ENCODE results near the gene C1QTNF12. TPM values are rescaled to one million over a fixed set of nuclear protein-coding genes. Genes with fewer than 3 reads are reported as not detected.

The C1QTNF12 gene
- polyA plus RNA-seq, 3 donors from 2014 or later: not detected

DNA sequence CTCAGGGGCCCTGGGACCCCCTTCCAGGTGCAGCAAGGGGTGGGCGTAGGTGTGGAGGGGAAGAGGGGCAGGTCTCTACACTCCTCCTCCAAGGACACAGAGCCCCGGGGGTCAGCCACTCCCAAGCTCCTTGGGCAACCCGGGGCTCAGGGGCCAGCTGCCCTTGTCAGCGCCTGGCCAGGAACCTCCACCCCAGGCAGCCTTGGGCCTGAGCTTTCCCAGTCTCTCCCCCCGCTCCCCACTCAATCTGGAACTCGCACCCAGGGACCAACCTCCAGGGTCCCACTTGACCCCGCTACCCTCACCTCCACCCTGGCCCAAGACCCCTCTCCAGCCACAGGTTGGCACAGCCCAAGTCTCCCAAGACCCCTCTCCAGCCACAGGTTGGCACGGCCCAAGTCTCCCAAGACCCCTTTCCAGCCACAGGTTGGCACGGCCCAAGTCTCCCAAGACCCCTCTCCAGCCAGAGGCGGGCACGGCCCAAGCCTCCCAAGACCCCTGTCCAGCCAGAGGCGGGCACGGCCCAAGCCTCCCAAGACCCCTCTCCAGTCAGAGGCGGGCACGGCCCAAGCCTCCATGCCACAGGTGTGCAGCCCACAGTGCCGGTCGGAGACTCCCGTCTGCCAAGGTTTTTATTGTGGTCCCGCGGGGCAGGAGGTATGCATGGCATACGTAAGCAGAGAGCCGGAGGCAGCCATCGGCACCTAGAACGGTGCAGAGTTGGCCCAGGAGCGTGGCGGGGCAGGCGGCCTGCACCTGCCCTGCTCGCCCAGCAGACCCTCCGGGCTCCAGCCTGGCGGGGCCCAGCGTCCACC is 35.6 kb downstream of the C1QTNF12 start:
- no peak for DNase-seq
- no peaks in the 10 kb centered on the region for H3K9me3 Mint-ChIP-seq
- H3K4me1 Mint-ChIP-seq: peaks cover 37 to 57% of the 10 kb centered on the region in 2 donors
- H3K27ac Mint-ChIP-seq: peak overlapping the region in 5 of 6 donors; percentile 64 to 95 (median 81)
- H3K4me3 Mint-ChIP-seq: peak overlapping the region; percentile 23 to 61 (median 48)
- H3K36me3 Mint-ChIP-seq: no peaks in the 10 kb centered on the region
- H3K27me3 Mint-ChIP-seq (ENCODE audit: low read depth in 3 of 3): peaks cover 17 to 42% (median 29%) of the 10 kb centered on the region in 3 donors

DNA sequence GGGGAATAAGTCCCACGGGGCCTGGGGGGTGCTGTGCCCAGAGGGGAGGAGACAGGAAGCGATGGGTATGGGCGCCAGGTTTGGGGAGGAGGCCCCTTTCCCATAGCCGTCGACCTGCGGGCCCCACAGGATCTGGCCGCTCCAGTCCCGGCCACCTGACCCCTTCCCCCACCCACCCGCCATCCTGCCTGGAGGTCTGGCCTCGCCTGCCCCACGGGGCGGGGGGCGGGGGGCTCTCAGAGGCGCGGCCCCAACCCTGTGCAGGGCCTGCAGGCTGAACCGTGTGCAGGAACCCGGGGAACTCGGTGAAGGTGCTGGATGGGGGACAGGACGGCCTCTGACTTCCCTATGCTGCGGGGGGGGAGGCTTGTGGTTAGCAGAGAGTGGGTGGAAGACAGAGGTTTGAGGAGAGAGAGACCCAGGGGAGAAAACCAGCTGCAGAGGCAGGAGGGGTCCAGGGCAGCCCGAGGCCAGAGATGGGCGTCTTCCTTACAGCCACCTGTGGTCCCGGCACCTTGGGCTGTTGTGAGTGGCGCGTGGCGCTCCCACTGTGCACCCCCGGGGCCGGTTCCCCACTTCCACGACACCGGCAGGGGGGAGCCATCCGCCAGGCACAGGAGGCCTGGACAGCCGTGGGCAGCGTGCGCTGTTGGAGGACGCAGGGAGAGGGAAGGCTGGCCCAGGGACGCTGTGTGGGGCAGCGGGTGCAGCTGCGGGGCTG is 37.6 kb downstream of the C1QTNF12 start:
- Mint-ChIP-seq H3K4me1 (peaks cover 21 to 43% of the 10 kb centered on the region in 2 donors), H3K27ac (peak overlapping the region; percentile 93 to 97 (median 95)), H3K9me3 (no peaks in the 10 kb centered on the region), H3K27me3 (ENCODE audit: low read depth in 3 of 3) (peaks cover 14 to 34% (median 27%) of the 10 kb centered on the region in 3 donors), H3K36me3 (no peaks in the 10 kb centered on the region), H3K4me3 (peak overlapping the region; percentile 81 to 96 (median 87))
- peak; percentile 70 to 82 (median 71) for DNase-seq

DNA sequence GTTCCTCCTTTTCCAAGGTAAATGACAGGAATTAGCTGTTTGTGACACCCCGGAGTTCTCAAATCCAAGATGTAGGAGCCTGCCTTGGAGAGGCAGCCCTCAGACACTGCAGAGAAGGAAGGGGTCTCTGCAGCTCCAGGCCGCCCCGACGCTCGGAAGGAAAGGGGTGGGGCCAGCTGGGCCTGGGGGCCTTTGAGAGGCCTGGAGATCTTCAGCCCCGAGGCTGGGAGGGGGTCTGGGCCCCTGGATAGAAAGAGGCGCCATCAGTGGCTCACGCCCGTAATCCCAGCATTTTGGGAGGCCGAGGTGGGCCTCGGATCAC is 39.0 kb downstream of the C1QTNF12 start:
- DNase-seq: no peak
- H3K4me1 Mint-ChIP-seq: peaks cover 21 to 42% of the 10 kb centered on the region in 2 donors
- peaks cover 6 to 22% (median 17%) of the 10 kb centered on the region in 3 donors for H3K27me3 Mint-ChIP-seq (ENCODE audit: low read depth in 3 of 3)
- H3K4me3 Mint-ChIP-seq: peak overlapping the region; percentile 13 to 90 (median 85)
- H3K27ac Mint-ChIP-seq: peak overlapping the region; percentile 93 to 97 (median 95)
- H3K36me3 Mint-ChIP-seq: no peaks in the 10 kb centered on the region
- no peaks in the 10 kb centered on the region for H3K9me3 Mint-ChIP-seq

DNA sequence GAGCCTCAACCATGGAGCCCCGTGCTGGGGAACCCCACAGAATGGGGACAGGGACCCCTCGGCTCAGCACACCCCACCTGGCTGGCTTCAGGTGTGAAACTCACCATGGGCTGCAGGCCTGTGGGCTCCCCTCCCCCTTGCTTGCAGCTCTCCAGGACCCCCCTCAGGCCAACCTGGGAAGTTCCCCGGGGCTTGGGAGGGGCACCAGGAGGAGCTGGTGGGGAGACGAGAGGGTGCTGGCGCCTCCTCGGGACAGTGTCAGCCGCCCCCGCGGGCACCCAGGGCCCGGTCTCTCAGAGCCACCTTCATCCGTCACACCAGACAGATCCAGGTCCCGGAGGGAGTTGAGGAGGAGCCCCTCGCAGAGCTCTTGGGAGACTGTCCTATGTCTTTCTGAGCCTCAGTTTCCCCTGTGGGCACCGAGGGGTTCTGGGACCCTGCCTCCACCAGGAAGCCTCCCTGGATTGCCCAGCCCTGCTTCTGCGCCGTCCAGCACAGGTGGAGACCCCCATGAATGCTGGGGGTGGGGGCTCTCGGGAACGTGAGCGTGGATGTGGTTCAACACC is 39.5 kb downstream of the C1QTNF12 start:
- peak overlapping the region; percentile 65 to 84 (median 70) for H3K4me3 Mint-ChIP-seq
- peaks cover 3 to 19% (median 14%) of the 10 kb centered on the region in 3 donors for H3K27me3 Mint-ChIP-seq (ENCODE audit: low read depth in 3 of 3)
- peaks cover 21 to 39% of the 10 kb centered on the region in 2 donors for H3K4me1 Mint-ChIP-seq
- no peaks in the 10 kb centered on the region for H3K36me3 Mint-ChIP-seq
- no peaks in the 10 kb centered on the region for H3K9me3 Mint-ChIP-seq
- DNase-seq: no peak
- H3K27ac Mint-ChIP-seq: peak overlapping the region in 5 of 6 donors; percentile 43 to 80 (median 76)

DNA sequence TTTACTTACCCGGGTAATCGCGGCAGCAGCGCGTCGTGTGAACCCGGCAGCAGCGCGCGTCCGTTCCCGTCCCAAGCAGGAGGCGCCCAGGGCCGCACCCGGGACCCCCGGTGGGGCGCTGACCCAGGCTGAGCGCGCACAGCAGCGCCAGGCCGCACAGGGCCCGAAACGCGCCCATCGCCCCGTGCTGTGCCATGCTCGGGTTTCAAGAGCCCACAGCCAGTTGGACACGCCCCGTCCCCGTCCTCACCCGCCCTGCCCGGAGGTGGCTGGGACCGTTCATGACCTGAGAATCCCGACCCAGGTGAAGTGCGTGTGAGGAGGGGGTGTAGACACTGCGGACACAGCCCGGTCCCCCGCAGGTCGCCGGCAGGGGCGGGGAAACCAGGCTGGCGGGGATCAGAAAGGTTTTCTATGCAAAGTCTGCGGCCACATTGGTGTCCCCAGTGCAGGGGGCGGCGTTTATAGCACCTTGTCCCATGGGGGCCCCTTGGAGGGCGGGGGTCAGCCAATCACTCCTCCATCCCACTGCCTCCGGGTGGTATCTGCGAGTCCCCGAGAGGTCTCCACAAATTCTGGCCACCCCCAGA is 40.1 kb downstream of the C1QTNF12 start, which contains the start of gene TNFRSF18:
Gene TNFRSF18, minus strand, starts transcription at position 217 of the 590 bp plus-strand sequence. Its CDS starts 21 bp downstream, at position 196.
- Mint-ChIP-seq H3K27ac (peak within 1 kb of the TSS; percentile 43 to 80 (median 64)), H3K27me3 (ENCODE audit: low read depth in 3 of 3) (peaks cover 3 to 19% (median 14%) of the 10 kb centered on the region in 3 donors), H3K36me3 (no peaks in the 10 kb centered on the region), H3K4me3 (peak within 1 kb of the TSS; percentile 65 to 84 (median 70)), H3K4me1 (peaks cover 21 to 38% of the 10 kb centered on the region in 2 donors), H3K9me3 (no peaks in the 10 kb centered on the region)
- DNase-seq: peak; percentile 45 to 55 (median 47)

DNA sequence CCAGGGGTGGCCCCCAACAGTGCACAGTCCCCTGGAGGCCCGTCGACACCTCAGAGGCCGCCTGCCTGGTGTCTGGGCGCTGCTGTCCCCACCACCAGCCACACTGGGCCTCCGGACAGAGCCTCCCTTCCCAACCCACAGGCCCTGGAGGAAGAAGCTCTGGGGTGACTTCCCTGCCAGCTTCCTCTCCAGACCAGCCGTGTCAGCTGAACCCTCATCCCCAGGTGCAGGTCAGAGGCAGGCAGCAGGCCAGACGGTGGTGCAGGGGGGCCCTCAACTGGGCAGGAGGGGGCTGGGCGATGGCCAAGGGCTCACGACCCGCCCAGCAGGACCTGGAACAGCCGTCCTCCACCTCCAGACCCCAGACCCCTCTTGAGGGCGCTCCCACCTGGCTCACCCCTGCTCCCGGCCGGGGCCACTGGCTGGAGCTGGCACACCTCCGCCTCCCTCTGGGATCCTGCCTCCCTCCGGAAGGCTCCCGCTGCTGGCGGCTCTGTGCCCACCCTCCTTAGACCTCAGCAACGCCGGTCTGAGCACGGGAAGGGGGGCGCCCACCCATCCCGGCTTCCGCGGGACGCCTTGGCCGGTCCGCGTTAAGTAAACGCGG is 40.6 kb downstream of the C1QTNF12 start:
- DNase-seq: no peak
- Mint-ChIP-seq H3K4me3 (peak overlapping the region; percentile 65 to 84 (median 70)), H3K27me3 (ENCODE audit: low read depth in 3 of 3) (peaks cover 3 to 19% (median 14%) of the 10 kb centered on the region in 3 donors), H3K9me3 (no peaks in the 10 kb centered on the region), H3K4me1 (peaks cover 17 to 37% of the 10 kb centered on the region in 2 donors), H3K36me3 (no peaks in the 10 kb centered on the region), H3K27ac (peak overlapping the region in 3 of 6 donors; percentile 40 to 80 (median 77))

DNA sequence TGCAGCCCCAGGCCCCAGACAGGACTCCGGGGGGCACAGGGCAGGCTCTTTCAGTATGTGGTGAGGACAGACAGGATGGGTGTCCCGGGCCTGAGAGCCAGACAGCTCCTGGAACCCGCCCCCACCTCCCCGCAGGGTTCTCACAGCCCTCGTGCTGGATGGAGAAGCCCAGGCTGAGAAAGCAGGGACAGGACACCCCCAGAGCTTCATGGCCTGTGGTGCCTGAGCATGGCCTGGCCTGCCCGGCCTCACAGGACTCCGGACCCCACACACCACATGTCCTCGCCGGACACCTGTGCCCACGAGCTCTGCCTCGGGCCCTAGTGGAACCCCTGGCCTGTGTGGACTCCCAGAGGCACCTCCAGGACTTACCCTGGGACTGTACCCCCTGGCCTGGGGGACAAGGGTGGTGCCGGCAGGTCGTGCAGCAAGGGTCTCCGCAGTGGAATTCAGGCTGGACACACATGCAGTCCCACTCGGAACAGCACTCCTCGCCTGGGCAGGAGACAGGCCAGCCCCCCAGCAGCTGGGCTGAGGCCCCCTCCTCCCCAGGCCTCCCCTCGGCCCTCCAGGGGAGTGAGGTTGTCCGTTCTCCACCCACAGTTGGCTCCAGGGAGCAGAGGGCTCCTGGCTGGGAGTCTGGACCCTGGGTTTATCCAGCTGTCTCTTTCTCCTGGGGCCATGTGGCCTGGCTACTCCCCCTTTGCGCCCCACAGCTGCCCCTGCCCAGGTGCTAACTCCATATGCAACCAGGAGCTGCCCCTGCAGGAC is 41.3 kb downstream of the C1QTNF12 start:
- H3K9me3 Mint-ChIP-seq: no peaks in the 10 kb centered on the region
- peaks cover 3 to 18% (median 14%) of the 10 kb centered on the region in 3 donors for H3K27me3 Mint-ChIP-seq (ENCODE audit: low read depth in 3 of 3)
- H3K4me1 Mint-ChIP-seq: peaks cover 16 to 37% of the 10 kb centered on the region in 2 donors
- H3K4me3 Mint-ChIP-seq: peak overlapping the region; percentile 59 to 69 (median 65)
- no peak for DNase-seq
- peak overlapping the region in 3 of 6 donors; percentile 40 to 67 (median 53) for H3K27ac Mint-ChIP-seq
- H3K36me3 Mint-ChIP-seq: no peaks in the 10 kb centered on the region

DNA sequence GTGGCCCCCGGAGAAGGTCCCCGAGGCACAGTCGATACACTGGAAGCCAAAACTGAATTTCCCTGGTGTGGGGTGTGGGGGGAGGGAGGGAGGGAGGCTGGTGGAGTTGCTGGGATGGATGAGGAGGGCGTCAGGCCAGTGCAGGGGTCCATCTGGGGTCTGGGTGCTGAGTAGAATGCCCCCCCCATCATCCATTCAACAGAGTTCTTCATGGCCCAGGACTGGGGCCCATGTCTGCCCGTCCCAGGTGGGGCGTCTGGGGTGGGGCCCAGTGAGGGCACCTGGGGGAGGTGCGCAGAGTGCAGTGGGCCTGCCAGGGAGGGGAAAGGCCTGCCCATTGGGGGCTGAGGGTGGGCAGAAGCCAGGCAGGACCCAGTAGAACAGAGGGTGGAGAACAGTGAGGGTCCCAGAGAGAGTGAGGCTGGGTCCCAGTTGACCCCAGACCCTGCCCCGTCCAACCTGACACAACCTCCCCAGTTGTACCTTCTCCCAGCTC is 42.0 kb downstream of the C1QTNF12 start:
- H3K9me3 Mint-ChIP-seq: no peaks in the 10 kb centered on the region
- DNase-seq: no peak
- H3K27me3 Mint-ChIP-seq (ENCODE audit: low read depth in 3 of 3): peaks cover 3 to 14% (median 14%) of the 10 kb centered on the region in 3 donors
- H3K4me3 Mint-ChIP-seq: peak overlapping the region in 3 of 5 donors; percentile 18 to 59 (median 33)
- H3K36me3 Mint-ChIP-seq: no peaks in the 10 kb centered on the region
- H3K4me1 Mint-ChIP-seq: peaks cover 16 to 37% of the 10 kb centered on the region in 2 donors
- H3K27ac Mint-ChIP-seq: peak overlapping the region in 3 of 6 donors; percentile 10 to 67 (median 62)

DNA sequence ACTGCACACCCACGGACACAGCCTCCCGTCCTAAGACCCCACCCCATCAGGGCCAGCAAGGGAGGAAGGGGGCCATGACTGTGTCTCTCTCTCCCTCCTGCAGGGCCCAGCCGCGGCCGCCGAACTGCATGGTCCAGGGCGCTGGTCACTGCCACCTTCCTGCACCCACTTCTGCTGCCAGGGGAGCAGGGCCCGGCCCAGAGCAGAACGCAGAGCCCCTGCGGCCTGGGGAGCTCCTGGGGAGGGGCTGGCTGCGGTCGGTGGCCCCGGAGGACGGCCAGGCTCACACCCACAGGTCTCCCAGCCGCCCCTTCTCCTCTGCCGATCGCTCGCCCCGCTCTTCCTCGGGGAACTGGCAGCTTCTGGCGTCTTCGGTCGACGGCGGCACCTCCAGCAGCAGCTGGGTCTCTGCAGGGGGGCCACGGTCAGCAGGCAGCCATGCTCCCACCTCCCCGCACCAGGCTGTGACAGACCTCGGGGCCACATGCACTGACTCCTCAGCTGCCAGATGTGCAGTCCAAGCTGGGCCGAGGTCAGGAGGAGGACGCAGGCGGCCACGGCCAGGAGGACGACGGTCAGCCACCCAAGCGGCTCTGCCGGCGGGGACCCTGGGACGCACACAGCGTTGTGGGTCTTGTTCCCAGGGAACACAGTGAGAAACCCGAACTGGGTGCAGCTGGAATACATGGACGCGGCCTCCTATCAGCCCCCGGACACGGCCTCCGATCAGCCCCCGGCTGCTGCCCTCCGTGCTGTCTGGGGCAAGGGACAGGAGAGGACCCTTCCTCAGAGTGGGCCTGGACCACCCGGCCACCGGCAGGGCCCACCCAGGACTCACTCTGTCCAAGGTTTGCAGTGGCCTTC is 42.7 kb downstream of the C1QTNF12 start:
- peak overlapping the region in 2 of 6 donors; percentile 10 to 62 for H3K27ac Mint-ChIP-seq
- H3K27me3 Mint-ChIP-seq (ENCODE audit: low read depth in 3 of 3): peaks cover under 1 to 14% (median 12%) of the 10 kb centered on the region in 3 donors
- H3K9me3 Mint-ChIP-seq: no peaks in the 10 kb centered on the region
- DNase-seq: no peak
- H3K4me3 Mint-ChIP-seq: peak overlapping the region in 1 of 5 donors; percentile 33
- H3K4me1 Mint-ChIP-seq: peaks cover 12 to 32% of the 10 kb centered on the region in 2 donors
- no peaks in the 10 kb centered on the region for H3K36me3 Mint-ChIP-seq

DNA sequence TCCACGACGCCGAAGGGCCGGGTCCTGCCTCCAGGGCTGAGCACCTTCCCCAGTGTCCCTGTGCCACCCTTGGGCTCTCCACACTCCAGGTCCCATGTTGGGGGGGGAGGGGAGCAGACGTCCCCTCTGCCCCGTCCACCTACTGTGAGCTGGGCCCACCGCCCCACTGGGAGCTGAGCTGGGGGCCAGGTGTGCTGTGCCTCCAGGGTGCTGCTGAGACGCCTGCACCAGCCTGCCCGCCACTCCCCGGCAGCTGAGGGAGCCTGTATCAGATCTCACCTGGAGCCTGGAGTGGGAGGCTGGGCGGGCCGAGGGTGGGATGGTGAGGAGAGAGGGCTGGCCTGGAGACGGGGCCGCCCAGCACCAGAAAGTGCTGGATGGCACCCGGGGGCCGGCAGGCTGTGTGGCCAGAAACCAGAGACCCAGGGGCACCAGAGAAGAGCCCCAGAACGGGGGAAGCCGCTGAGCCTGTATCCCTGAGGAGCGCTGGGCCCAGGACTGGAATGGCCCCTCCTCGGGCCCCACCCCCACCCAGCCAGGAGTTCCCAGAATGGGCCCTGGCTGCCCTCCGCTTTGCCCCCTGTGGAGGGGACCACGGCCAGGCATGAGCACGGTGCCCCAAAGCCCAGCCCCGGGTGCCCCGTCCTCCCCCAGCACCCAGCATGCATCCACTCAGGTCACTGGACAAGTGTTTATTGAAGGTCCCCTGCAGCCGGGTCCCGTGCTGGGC is 43.5 kb downstream of the C1QTNF12 start:
- H3K4me3 Mint-ChIP-seq: no peak overlapping the region
- peak overlapping the region in 2 of 6 donors; percentile 51 to 84 for H3K27ac Mint-ChIP-seq
- peaks cover 0 to 10% (median 5%) of the 10 kb centered on the region in 3 donors for H3K27me3 Mint-ChIP-seq (ENCODE audit: low read depth in 3 of 3)
- no peaks in the 10 kb centered on the region for H3K36me3 Mint-ChIP-seq
- H3K4me1 Mint-ChIP-seq: peaks cover 4 to 26% of the 10 kb centered on the region in 2 donors
- no peak for DNase-seq
- H3K9me3 Mint-ChIP-seq: no peaks in the 10 kb centered on the region

Data from immature natural killer cell (primary cell).